IMR-90 (cell line): ENCODE data around the gene PDK3. TPM values are rescaled to one million over a fixed set of nuclear protein-coding genes. Genes with fewer than 3 reads are reported as not detected.

Source experiments
- ATAC-seq: fragments of 200-7000 bp; cut with Tn5 transposase; 2 replicates; pipeline ENCODE4 v1.9.1; 2020; ENCODE audit warnings: low read depth, mild to moderate bottlenecking, moderate library complexity
- BruUV-seq: library from RNA; stranded (reverse); fragments of 400-500 nt; replicated peaks from 2 replicates; lab custom pipeline; 2021; lab: Mats Ljungman, UMichigan
- CTCF ChIA-PET: fragments of 300-600 bp; formaldehyde crosslinking; extraction: SDS; loops from one replicate; lab custom pipeline; 2021; ENCODE audit warnings: antibody characterized with exemption; lab: Yijun Ruan, JAX
- POLR2A ChIA-PET: fragments of 300-600 bp; sonication (Branson Sonifier 250); formaldehyde crosslinking; loops from one replicate; lab custom pipeline; 2022; ENCODE audit warnings: antibody characterized with exemption; ENCODE audit not compliant: unreplicated experiment; lab: Charles Lee
- DNase-seq: peaks from one replicate; pipeline ENCODE4 v3.0.0; 2013
- H2AFZ ChIP-seq: replicated peaks from 2 replicates; pipeline ENCODE3; 2013; ENCODE audit warnings: low read length, mild to moderate bottlenecking; ENCODE audit not compliant: poor library complexity
- H2AK5ac ChIP-seq: 2 replicates; pipeline ENCODE4 v1.6.1; 2013; ENCODE audit warnings: low read depth, low read length, inconsistent platforms
- H2AK9ac ChIP-seq: replicated peaks from 2 replicates; pipeline ENCODE3; 2013; ENCODE audit warnings: mild to moderate bottlenecking, low read depth, low read length, moderate library complexity; ENCODE audit not compliant: poor library complexity
- H2BK120ac ChIP-seq: 2 replicates; pipeline ENCODE4 v1.6.1; 2013; ENCODE audit warnings: low read depth, low read length, inconsistent platforms
- H2BK15ac ChIP-seq: 3 replicates; pipeline ENCODE4 v1.6.1; 2013; ENCODE audit warnings: low read depth, low read length, inconsistent platforms
- H2BK20ac ChIP-seq: 2 replicates; pipeline ENCODE4 v1.6.1; 2013; ENCODE audit warnings: low read depth, mild to moderate bottlenecking, inconsistent platforms, low read length, moderate library complexity
- H2BK5ac ChIP-seq: 2 replicates; pipeline ENCODE4 v1.6.1; 2013; ENCODE audit warnings: mild to moderate bottlenecking, low read depth, low read length, inconsistent platforms; ENCODE audit not compliant: poor library complexity, severe bottlenecking
- H3K14ac ChIP-seq: replicated peaks from 2 replicates; pipeline ENCODE4 v1.6.1; 2013; ENCODE audit warnings: low read depth, low read length, inconsistent platforms
- H3K18ac ChIP-seq: 2 replicates; pipeline ENCODE4 v1.6.1; 2013; ENCODE audit warnings: low read depth, low read length, control low read depth
- H3K23ac ChIP-seq: 2 replicates; pipeline ENCODE4 v1.6.1; 2013; ENCODE audit warnings: low read depth, low read length, inconsistent platforms
- H3K27ac ChIP-seq: 2 replicates; pipeline ENCODE4 v1.5.1; 2013; ENCODE audit warnings: mild to moderate bottlenecking, control low read depth, low read length; ENCODE audit not compliant: insufficient read depth
- H3K27me3 ChIP-seq: 2 replicates; pipeline ENCODE4 v1.6.1; 2013; ENCODE audit warnings: low read length; ENCODE audit not compliant: control insufficient read depth, insufficient read depth
- H3K36me3 ChIP-seq: 2 replicates; pipeline ENCODE4 v1.6.1; 2013; ENCODE audit warnings: low read length, mixed read lengths; ENCODE audit not compliant: control insufficient read depth, insufficient read depth
- H3K4ac ChIP-seq: 2 replicates; pipeline ENCODE4 v1.6.1; 2013; ENCODE audit warnings: low read depth, low read length, inconsistent platforms
- H3K4me1 ChIP-seq: 2 replicates; pipeline ENCODE4 v1.6.1; 2013; ENCODE audit warnings: low read length, mixed read lengths; ENCODE audit not compliant: control insufficient read depth, insufficient read depth
- H3K4me2 ChIP-seq: 2 replicates; pipeline ENCODE4 v1.6.1; 2013; ENCODE audit warnings: low read depth, mild to moderate bottlenecking, control low read depth, low read length, moderate library complexity
- H3K4me3 ChIP-seq: 2 replicates; pipeline ENCODE4 v1.5.1; 2013; ENCODE audit warnings: low read depth, mild to moderate bottlenecking, control low read depth, low read length, moderate library complexity; ENCODE audit not compliant: insufficient read depth
- H3K56ac ChIP-seq: 2 replicates; pipeline ENCODE4 v1.6.1; 2013; ENCODE audit warnings: low read length, inconsistent platforms; ENCODE audit not compliant: insufficient read depth; ENCODE audit errors: extremely low read depth
- H3K79me1 ChIP-seq, 2 experiments: 2 replicates each; pipeline ENCODE4 v1.6.1; 2013; ENCODE audit warnings: low read length in 2 of 2, inconsistent platforms in 1 of 2, low read depth in 1 of 2
- H3K9ac ChIP-seq: 2 replicates; pipeline ENCODE4 v1.6.1; 2013; ENCODE audit warnings: low read depth, low read length, control low read depth
- H3K9me1 ChIP-seq: 2 replicates; pipeline ENCODE4 v1.6.1; 2013; ENCODE audit warnings: low read length, inconsistent platforms; ENCODE audit not compliant: insufficient read depth
- H3K9me3 ChIP-seq: 2 replicates; pipeline ENCODE4 v1.6.1; 2013; ENCODE audit warnings: low read length; ENCODE audit not compliant: control insufficient read depth, insufficient read depth
- H4K20me1 ChIP-seq: 2 replicates; pipeline ENCODE4 v1.6.1; 2013; ENCODE audit warnings: low read length, inconsistent platforms; ENCODE audit not compliant: insufficient read depth
- H4K5ac ChIP-seq: 2 replicates; pipeline ENCODE4 v1.6.1; 2013; ENCODE audit warnings: mild to moderate bottlenecking, low read depth, low read length, control low read depth
- H4K8ac ChIP-seq, 2 experiments: 2 replicates each; pipeline ENCODE4 v1.6.1; 2013; ENCODE audit warnings: low read depth in 2 of 2, low read length in 2 of 2, control low read depth in 1 of 2, inconsistent platforms in 1 of 2
- H4K91ac ChIP-seq: 2 replicates; pipeline ENCODE4 v1.6.1; 2013; ENCODE audit warnings: low read depth, low read length, inconsistent platforms; ENCODE audit not compliant: insufficient read depth
- BHLHE40 ChIP-seq: fragments of 150-350 bp; IDR thresholded peaks from 2 replicates; pipeline ENCODE4 v1.6.1; 2016; ENCODE audit warnings: mild to moderate bottlenecking, low read depth, low read length
- CEBPB ChIP-seq: IDR thresholded peaks from 2 replicates; pipeline ENCODE4 v1.6.1; 2012; ENCODE audit warnings: low read depth, low read length, improper control_type of control experiment
- ELK1 ChIP-seq: fragments of 150-350 bp; IDR thresholded peaks from 2 replicates; pipeline ENCODE4 v1.6.1; 2016; ENCODE audit warnings: low read depth, mild to moderate bottlenecking, low read length, moderate library complexity, borderline replicate concordance
- MAFK ChIP-seq: IDR thresholded peaks from 2 replicates; pipeline ENCODE4 v1.6.1; 2012; ENCODE audit warnings: low read depth, low read length, improper control_type of control experiment
- MAZ ChIP-seq: IDR thresholded peaks from 2 replicates; pipeline ENCODE4 v1.6.1; 2012; ENCODE audit warnings: low read depth, mild to moderate bottlenecking, low read length, improper control_type of control experiment, moderate library complexity, borderline replicate concordance
- MXI1 ChIP-seq: IDR thresholded peaks from 2 replicates; pipeline ENCODE4 v1.6.1; 2012; ENCODE audit warnings: low read depth, mild to moderate bottlenecking, low read length, moderate library complexity, borderline replicate concordance
- POLR2A ChIP-seq: IDR thresholded peaks from 2 replicates; pipeline ENCODE4 v1.6.1; 2012; ENCODE audit warnings: mild to moderate bottlenecking, low read depth, low read length
- RAD21 ChIP-seq: IDR thresholded peaks from 2 replicates; pipeline ENCODE4 v1.6.1; 2012; ENCODE audit warnings: low read length, improper control_type of control experiment
- WGBS, 2 experiments: methylation state at CpG; one replicate each; pipeline versions ENCODE4 v1.1.5 to v1.1.7; 2013; ENCODE audit warnings: missing lambda C conversion rate in 2 of 2; ENCODE audit not compliant: insufficient read length in 1 of 2; ENCODE audit errors: extremely low coverage in 2 of 2; 5-methylcytosine and 5-hydroxymethylcytosine counted together
- dilution Hi-C: fragments of 300-500 bp; cut with HindIII; formaldehyde crosslinking; loops from one replicate; pipeline ENCODE4 v1.14.3; 2018; ENCODE audit warnings: low sequenced_read_pairs; ENCODE audit not compliant: unreplicated experiment
- in situ Hi-C: fragments of 300-500 bp; cut with MboI; formaldehyde crosslinking; loops from 3 replicates; pipeline ENCODE4 v1.14.3; 2019; ENCODE audit warnings: low sequenced_read_pairs, inconsistent platforms, mixed read lengths
- intact Hi-C: fragments of 100-400 bp; cut with micrococcal nuclease; formaldehyde crosslinking; loops from 2 replicates; pipeline ENCODE4 v1.10.0; 2022
- polyA plus RNA-seq, 3 experiments: library from polyadenylated mRNA; depleted of rRNA; stranded (reverse); fragments of >200 nt; gene quantifications; 2 replicates each; pipeline ENCODE4 v1.2.3, GENCODE V29; 2012; ENCODE audit warnings: low replicate concordance in 1 of 3
- total RNA-seq: library from RNA; depleted of rRNA; stranded (reverse); fragments of >200 nt; gene quantifications from 2 replicates; pipeline ENCODE4 v1.2.3, GENCODE V29; 2012
- TF ChIP-seq, protein P1 (sequence below): fragments of 150-350 bp; IDR thresholded peaks from 2 replicates; pipeline ENCODE4 v1.6.1; 2017; ENCODE audit warnings: mild to moderate bottlenecking, antibody characterized with exemption, low read length, low read depth

PDK3 gene
- total and polyA plus RNA-seq, 2 of the 4 experiments (the other 2 are of a cell fraction), result 2.3 to 4.8 TPM

DNA sequence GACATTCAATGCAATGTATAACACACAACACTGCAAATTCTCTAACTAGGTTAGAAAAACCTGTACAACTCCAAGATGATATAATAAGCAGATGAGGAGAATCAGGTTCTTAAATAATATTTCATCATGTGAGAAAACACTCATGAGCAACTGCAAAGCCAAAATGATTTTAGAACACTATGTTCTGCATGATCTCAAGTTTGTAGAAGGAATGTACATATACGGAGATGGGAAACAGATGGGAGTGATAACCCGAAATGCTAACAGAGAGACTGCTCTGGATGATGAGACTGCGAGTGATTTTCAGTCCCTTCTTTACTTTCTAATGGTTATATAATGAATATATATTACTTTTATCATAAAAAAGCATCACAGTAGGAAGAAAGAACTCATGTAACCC lies 101.2 kb downstream of the PDK3 start:
- no peak overlapping the region for H2BK15ac ChIP-seq
- no peaks in the 10 kb centered on the region for H3K9me3 ChIP-seq
- dilution Hi-C loops, result no loop called here
- ChIA-PET CTCF (no interaction called here), POLR2A (no interaction called here)
- no peak overlapping the region for H2AK5ac ChIP-seq
- H2BK5ac ChIP-seq, result no peak overlapping the region
- peaks cover 6% of the 10 kb centered on the region for H3K27me3 ChIP-seq
- H2AK9ac ChIP-seq, result no peak overlapping the region
- no peak overlapping the region for H3K56ac ChIP-seq
- H4K91ac ChIP-seq, result no peak overlapping the region
- no peaks in the 10 kb centered on the region for H4K20me1 ChIP-seq
- ATAC-seq (no peak), DNase-seq (no peak)
- no CpG with 5 or more reads among the region's 3 CpGs for WGBS, 2 experiments
- H2AFZ ChIP-seq, result no peak overlapping the region
- BruUV-seq, result no TSS peak
- no peak overlapping the region for H3K23ac ChIP-seq
- H2BK120ac ChIP-seq, result no peak overlapping the region
- H2BK20ac ChIP-seq, result no peak overlapping the region
- H3K4ac ChIP-seq, result no peak overlapping the region
- H4K8ac ChIP-seq, result no peak overlapping the region
- in situ Hi-C loops, result no loop called here
- H3K9me1 ChIP-seq, result no peaks in the 10 kb centered on the region
- TF ChIP-seq ELK1 (no peak), MAZ (no peak), POLR2A (no peak), MXI1 (no peak), BHLHE40 (no peak), RAD21 (no peak), CEBPB (no peak), MAFK (no peak)
- TF ChIP-seq, protein P1, sequence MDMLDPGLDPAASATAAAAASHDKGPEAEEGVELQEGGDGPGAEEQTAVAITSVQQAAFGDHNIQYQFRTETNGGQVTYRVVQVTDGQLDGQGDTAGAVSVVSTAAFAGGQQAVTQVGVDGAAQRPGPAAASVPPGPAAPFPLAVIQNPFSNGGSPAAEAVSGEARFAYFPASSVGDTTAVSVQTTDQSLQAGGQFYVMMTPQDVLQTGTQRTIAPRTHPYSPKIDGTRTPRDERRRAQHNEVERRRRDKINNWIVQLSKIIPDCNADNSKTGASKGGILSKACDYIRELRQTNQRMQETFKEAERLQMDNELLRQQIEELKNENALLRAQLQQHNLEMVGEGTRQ, result no peak
- no peaks in the 10 kb centered on the region for H3K4me1 ChIP-seq
- no peak overlapping the region for H3K27ac ChIP-seq
- no peak overlapping the region for H4K5ac ChIP-seq
- intact Hi-C loops, result no loop called here
- no peak overlapping the region for H3K4me2 ChIP-seq
- no peak overlapping the region for H3K18ac ChIP-seq
- H3K14ac ChIP-seq, result no peak overlapping the region
- H3K4me3 ChIP-seq, result no peak overlapping the region
- no peak overlapping the region for H3K9ac ChIP-seq
- H3K36me3 ChIP-seq, result no peaks in the 10 kb centered on the region
- H3K79me1 ChIP-seq, result no peaks in the 10 kb centered on the region
